GM20000 (cell line): Measurements from ENCODE around the gene STAP1.
"Not testable (repeated sequence)": the region's sequence is repeated elsewhere in the genome, so short reads cannot be mapped to it uniquely, and the experiment has no call there.

Source experiments
- DNase-seq: peaks from one replicate; pipeline ENCODE4 v3.0.0; 2012; ENCODE audit warnings: low spot score
- TF ChIP-seq, protein P1 (sequence below): IDR thresholded peaks from 2 replicates; pipeline ENCODE4 v1.5.1; 2012; ENCODE audit warnings: mild to moderate bottlenecking, control low read depth; ENCODE audit errors: extremely low read depth, missing control alignments

STAP1 gene

DNA sequence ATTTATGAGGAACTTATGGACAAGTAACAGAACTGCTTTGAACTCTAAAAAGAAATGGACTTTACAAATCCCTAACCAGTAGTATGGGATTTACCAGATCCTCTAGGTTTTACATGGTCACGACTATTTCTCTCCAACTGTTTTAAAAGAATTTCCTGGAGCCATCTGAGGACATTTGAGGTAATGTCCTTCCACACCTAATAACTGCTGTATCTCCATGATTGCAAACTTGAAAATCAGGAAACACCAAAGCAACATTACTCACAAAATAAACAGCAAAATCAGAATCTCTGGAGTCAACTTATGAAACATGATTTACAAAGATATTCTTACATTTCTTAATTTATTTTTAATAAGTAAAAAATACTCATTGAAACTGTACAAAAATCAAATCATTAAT is 58.0 kb downstream of the STAP1 start:
- DNase-seq = no peak
- TF ChIP-seq, protein P1, sequence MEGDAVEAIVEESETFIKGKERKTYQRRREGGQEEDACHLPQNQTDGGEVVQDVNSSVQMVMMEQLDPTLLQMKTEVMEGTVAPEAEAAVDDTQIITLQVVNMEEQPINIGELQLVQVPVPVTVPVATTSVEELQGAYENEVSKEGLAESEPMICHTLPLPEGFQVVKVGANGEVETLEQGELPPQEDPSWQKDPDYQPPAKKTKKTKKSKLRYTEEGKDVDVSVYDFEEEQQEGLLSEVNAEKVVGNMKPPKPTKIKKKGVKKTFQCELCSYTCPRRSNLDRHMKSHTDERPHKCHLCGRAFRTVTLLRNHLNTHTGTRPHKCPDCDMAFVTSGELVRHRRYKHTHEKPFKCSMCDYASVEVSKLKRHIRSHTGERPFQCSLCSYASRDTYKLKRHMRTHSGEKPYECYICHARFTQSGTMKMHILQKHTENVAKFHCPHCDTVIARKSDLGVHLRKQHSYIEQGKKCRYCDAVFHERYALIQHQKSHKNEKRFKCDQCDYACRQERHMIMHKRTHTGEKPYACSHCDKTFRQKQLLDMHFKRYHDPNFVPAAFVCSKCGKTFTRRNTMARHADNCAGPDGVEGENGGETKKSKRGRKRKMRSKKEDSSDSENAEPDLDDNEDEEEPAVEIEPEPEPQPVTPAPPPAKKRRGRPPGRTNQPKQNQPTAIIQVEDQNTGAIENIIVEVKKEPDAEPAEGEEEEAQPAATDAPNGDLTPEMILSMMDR = no peak

DNA sequence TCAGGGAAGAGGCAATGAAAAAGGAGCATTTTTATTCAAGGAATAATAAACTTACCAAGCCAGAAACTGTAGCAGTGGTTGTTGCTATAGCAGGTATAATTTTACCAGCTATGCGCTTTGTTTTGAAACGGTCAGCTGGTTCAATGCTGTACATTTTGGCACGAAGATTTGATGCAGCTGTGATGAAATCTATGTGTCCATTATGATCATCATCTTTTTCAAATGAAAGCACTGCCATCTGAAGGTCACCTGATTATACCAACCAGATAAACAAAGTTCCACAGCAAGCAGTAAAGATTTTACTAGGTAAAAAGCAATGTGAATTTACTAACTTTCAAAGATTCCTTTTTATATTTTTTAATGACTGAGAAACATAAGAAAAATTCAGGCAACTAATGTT is 66.4 kb downstream of the STAP1 start:
- TF ChIP-seq, protein P1 = no peak
- DNase-seq = no peak

DNA sequence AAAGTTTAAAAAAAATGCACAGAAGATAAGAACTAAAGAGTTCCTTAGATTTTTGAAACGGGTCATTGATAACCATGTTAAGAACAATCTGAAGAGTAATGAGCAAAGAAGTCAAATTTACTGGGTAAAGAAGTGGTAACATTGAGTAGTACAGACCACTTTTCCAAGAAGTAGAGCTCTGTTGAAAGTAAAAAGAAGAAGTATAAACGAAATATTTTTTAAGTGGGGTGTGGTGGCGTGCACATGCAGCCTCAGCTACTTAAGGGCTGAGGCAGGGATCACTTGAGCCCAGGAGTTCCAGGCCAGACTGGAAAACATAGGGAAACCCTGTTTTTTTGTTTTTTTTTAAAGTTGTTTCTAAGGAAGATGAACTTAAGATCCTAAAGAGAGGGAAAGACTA is 74.0 kb downstream of the STAP1 start:
- TF ChIP-seq, protein P1 = no peak
- DNase-seq = no peak

GRCh38 chr4:67634741-67635140 is 76.2 kb downstream of the STAP1 start:
- TF ChIP-seq, protein P1 = no peak
- no peak for DNase-seq

DNA sequence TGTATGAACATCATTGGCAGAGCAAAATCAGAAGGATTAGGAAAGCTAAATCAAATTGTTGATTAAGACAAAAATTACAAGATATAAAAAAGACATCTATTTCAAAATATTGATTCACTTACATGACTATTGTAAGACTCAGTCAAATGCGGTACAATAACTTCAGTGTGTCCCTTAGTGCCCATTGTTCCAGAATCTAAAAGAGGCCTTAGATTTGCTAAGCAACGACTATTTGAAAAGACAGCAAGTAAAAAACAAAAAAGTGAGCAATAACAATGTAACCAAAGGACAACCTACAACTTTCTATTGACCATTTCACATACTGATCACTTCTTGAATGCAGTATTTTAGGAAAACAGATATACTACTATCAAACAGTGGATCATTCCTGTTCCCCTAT is 76.8 kb downstream of the STAP1 start:
- TF ChIP-seq, protein P1 = no peak
- DNase-seq = no peak

DNA sequence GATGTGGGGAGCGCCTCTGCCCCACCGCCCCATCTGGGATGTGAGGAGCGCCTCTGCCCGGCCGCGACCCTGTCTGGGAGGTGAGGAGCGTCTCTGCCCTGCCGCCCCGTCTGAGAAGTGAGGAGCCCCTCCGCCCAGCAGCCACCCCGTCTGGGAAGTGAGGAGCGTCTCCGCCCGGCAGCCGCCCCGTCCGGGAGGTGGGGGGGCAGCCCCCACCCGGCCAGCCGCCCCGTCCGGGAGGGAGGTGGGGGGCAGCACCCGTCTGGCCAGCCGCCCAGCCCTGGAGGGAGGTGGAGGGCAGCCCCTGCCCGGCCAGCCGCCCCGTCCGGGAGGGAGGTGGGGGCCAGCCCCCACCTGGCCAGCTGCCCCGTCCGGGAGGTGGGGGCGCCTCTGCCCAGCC is 78.5 kb downstream of the STAP1 start:
- DNase-seq = not testable (repeated sequence)

GRCh38 chr4:67638136-67638535 is 79.6 kb downstream of the STAP1 start:
- TF ChIP-seq, protein P1 = no peak
- DNase-seq = peak; percentile 14

DNA sequence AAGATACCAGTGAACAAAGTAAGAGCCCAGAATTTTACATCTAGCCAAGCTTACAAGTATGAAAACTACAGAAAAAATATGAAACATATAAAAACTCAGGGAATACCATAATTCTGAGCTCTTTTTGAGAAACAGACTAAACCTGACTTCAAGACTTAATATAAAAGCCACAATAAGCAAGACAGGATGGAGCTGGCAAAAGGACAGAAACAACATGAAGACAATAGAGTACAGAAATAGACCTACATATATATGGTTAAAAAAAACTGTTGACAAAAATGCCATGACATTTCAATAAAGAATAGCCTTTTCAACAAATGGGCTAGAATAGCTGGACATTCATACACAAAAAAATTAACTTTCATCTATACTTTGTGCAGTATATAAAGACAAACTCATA is 93.0 kb downstream of the STAP1 start:
- TF ChIP-seq, protein P1 = no peak
- DNase-seq = no peak
